HEK293 (cell line): Measurements from ENCODE around the gene TC2N.

Experiments
- CTCF ChIA-PET: fragments of 350-600 bp; formaldehyde crosslinking; extraction: SDS; loops from one replicate; lab custom pipeline; 2021; ENCODE audit warnings: antibody characterized with exemption; lab: Yijun Ruan, JAX
- POLR2A ChIA-PET: fragments of 300-600 bp; formaldehyde crosslinking; extraction: SDS; loops from one replicate; lab custom pipeline; 2020; ENCODE audit warnings: antibody characterized with exemption, inconsistent platforms; lab: Yijun Ruan, JAX
- H3K27ac ChIP-seq: fragments of 200-500 bp; sonication (Bioruptor generic); 2 replicates; pipeline ENCODE4 v1.5.1; 2014; ENCODE audit warnings: low read depth, low read length, control low read depth, inconsistent platforms; ENCODE audit errors: extremely low read depth
- H3K36me3 ChIP-seq, 2 experiments: fragments of 200-500 bp in 1 of 2; sonication (Bioruptor generic) in 1 of 2; 1 replicate in 1 of 2; 2 replicates in 1 of 2; pipeline ENCODE4 v1.5.1; 2014 to 2017; ENCODE audit warnings: inconsistent platforms in 2 of 2, low read length in 2 of 2; ENCODE audit not compliant: control insufficient read depth in 2 of 2, insufficient read depth in 1 of 2
- H3K4me1 ChIP-seq: fragments of 200-500 bp; sonication (Bioruptor generic); 2 replicates; pipeline ENCODE4 v1.5.1; 2014; ENCODE audit warnings: mild to moderate bottlenecking, low read length, inconsistent platforms; ENCODE audit not compliant: control insufficient read depth, insufficient read depth
- H3K4me3 ChIP-seq: 2 replicates; pipeline ENCODE4 v1.5.1; 2011; ENCODE audit warnings: low read depth, mild to moderate bottlenecking, control low read depth, low read length, moderate library complexity
- H3K9me3 ChIP-seq: fragments of 200-500 bp; sonication (Bioruptor generic); 2 replicates; pipeline ENCODE4 v1.5.1; 2014; ENCODE audit warnings: low read depth, low read length, inconsistent platforms; ENCODE audit not compliant: control insufficient read depth, insufficient read depth
- BCL6B ChIP-seq: fragments of 450-650 bp; formaldehyde crosslinking; IDR thresholded peaks from 2 replicates; pipeline ENCODE4 v1.5.1; 2017; ENCODE audit warnings: missing biosample characterization, missing genetic modification characterization
- ZNF155 ChIP-seq: fragments of 450-650 bp; formaldehyde crosslinking; IDR thresholded peaks from 2 replicates; pipeline ENCODE4 v1.5.1; 2016; ENCODE audit warnings: missing biosample characterization, missing genetic modification characterization
- ZNF239 ChIP-seq: fragments of 450-650 bp; formaldehyde crosslinking; IDR thresholded peaks from 2 replicates; pipeline ENCODE4 v1.5.1; 2016; ENCODE audit warnings: missing biosample characterization, missing genetic modification characterization
- ZNF248 ChIP-seq: fragments of 450-650 bp; formaldehyde crosslinking; IDR thresholded peaks from 2 replicates; pipeline ENCODE4 v1.5.1; 2017; ENCODE audit warnings: missing biosample characterization, missing genetic modification characterization
- ZNF292 ChIP-seq: fragments of 450-650 bp; formaldehyde crosslinking; IDR thresholded peaks from 2 replicates; pipeline ENCODE4 v1.5.1; 2016; ENCODE audit warnings: low read depth, missing biosample characterization, missing genetic modification characterization, borderline replicate concordance
- ZNF350 ChIP-seq: fragments of 450-650 bp; formaldehyde crosslinking; IDR thresholded peaks from 2 replicates; pipeline ENCODE4 v1.5.0; 2017; ENCODE audit warnings: missing biosample characterization, mild to moderate bottlenecking, missing genetic modification characterization
- ZNF37A ChIP-seq: fragments of 450-650 bp; IDR thresholded peaks from 2 replicates; pipeline ENCODE4 v1.5.1; 2018; ENCODE audit warnings: missing biosample characterization, missing genetic modification characterization
- ZNF529 ChIP-seq: fragments of 450-650 bp; formaldehyde crosslinking; IDR thresholded peaks from 2 replicates; pipeline ENCODE4 v1.5.1; 2017; ENCODE audit warnings: missing genetic modification characterization, missing biosample characterization; ENCODE audit not compliant: insufficient replicate concordance
- ZNF621 ChIP-seq: fragments of 450-650 bp; formaldehyde crosslinking; IDR thresholded peaks from 2 replicates; pipeline ENCODE4 v1.5.1; 2017; ENCODE audit warnings: missing biosample characterization, missing genetic modification characterization
- ZNF654 ChIP-seq: fragments of 450-650 bp; formaldehyde crosslinking; IDR thresholded peaks from 2 replicates; pipeline ENCODE4 v1.5.1; 2016; ENCODE audit warnings: low read depth, missing biosample characterization, missing genetic modification characterization
- ZNF701 ChIP-seq: fragments of 450-650 bp; formaldehyde crosslinking; IDR thresholded peaks from 2 replicates; pipeline ENCODE4 v1.5.1; 2016; ENCODE audit warnings: missing biosample characterization, missing genetic modification characterization
- ZNF704 ChIP-seq: fragments of 450-650 bp; formaldehyde crosslinking; IDR thresholded peaks from 2 replicates; pipeline ENCODE4 v1.5.1; 2016; ENCODE audit warnings: missing biosample characterization, missing genetic modification characterization
- TF ChIP-seq, protein P1 (sequence below): fragments of 450-650 bp; formaldehyde crosslinking; IDR thresholded peaks from 2 replicates; pipeline ENCODE4 v1.5.1; 2016; ENCODE audit warnings: missing biosample characterization, missing genetic modification characterization
- TF ChIP-seq, protein P2 (sequence below): fragments of 450-650 bp; formaldehyde crosslinking; IDR thresholded peaks from 2 replicates; pipeline ENCODE4 v1.5.1; 2016; ENCODE audit warnings: missing biosample characterization, missing genetic modification characterization
- TF ChIP-seq, protein P3 (sequence below): fragments of 450-650 bp; formaldehyde crosslinking; optimal IDR thresholded peaks from 2 replicates; pipeline ENCODE3; 2016; ENCODE audit warnings: missing biosample characterization, mild to moderate bottlenecking, missing genetic modification characterization
- TF ChIP-seq, protein P4 (sequence below): fragments of 450-650 bp; formaldehyde crosslinking; IDR thresholded peaks from 2 replicates; pipeline ENCODE4 v1.5.1; 2016; ENCODE audit warnings: missing biosample characterization, missing genetic modification characterization, low read depth
- TF ChIP-seq, protein P5 (sequence below): fragments of 450-650 bp; formaldehyde crosslinking; IDR thresholded peaks from 2 replicates; pipeline ENCODE4 v1.5.1; 2016; ENCODE audit warnings: missing biosample characterization, missing genetic modification characterization

Gene TC2N

GRCh38 chr14:91857614-91858013 lies 9.7 kb downstream of the TC2N start:
- ChIA-PET POLR2A (interaction anchor here (0.6 kb wide), 1 partner anchor 349 kb away, joined by 4 read pairs; no protein-coding TSS in a partner anchor), CTCF (no interaction called here)
- no peak overlapping the region for H3K4me3 ChIP-seq
- H3K27ac ChIP-seq, result no peak overlapping the region
- H3K36me3 ChIP-seq, result no peaks in the 10 kb centered on the region
- H3K9me3 ChIP-seq, result no peaks in the 10 kb centered on the region
- TF ChIP-seq ZNF155, result no peak
- TF ChIP-seq, protein P1, sequence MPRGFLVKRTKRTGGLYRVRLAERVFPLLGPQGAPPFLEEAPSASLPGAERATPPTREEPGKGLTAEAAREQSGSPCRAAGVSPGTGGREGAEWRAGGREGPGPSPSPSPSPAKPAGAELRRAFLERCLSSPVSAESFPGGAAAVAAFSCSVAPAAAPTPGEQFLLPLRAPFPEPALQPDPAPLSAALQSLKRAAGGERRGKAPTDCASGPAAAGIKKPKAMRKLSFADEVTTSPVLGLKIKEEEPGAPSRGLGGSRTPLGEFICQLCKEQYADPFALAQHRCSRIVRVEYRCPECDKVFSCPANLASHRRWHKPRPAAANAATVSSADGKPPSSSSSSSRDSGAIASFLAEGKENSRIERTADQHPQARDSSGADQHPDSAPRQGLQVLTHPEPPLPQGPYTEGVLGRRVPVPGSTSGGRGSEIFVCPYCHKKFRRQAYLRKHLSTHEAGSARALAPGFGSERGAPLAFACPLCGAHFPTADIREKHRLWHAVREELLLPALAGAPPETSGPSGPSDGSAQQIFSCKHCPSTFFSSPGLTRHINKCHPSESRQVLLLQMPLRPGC, result no peak
- no peak for TF ChIP-seq ZNF704 (tag by site-specific recombination)
- no peak for TF ChIP-seq BCL6B (tag by site-specific recombination)
- no peak for TF ChIP-seq ZNF239 (tag by site-specific recombination)
- TF ChIP-seq, protein P2, sequence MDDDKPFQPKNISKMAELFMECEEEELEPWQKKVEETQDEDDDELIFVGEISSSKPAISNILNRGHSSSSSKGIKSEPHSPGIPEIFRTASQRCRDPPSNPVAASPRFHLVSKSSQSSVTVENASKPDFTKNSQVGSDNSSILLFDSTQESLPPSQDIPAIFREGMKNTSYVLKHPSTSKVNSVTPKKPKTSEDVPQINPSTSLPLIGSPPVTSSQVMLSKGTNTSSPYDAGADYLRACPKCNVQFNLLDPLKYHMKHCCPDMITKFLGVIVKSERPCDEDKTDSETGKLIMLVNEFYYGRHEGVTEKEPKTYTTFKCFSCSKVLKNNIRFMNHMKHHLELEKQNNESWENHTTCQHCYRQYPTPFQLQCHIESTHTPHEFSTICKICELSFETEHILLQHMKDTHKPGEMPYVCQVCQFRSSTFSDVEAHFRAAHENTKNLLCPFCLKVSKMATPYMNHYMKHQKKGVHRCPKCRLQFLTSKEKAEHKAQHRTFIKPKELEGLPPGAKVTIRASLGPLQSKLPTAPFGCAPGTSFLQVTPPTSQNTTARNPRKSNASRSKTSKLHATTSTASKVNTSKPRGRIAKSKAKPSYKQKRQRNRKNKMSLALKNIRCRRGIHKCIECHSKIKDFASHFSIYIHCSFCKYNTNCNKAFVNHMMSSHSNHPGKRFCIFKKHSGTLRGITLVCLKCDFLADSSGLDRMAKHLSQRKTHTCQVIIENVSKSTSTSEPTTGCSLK, result no peak
- TF ChIP-seq ZNF654 (tag by site-specific recombination), result no peak
- TF ChIP-seq ZNF292, result no peak
- no peak for TF ChIP-seq ZNF701
- no peak for TF ChIP-seq ZNF621 (tag by site-specific recombination)
- no peak for TF ChIP-seq ZNF248
- TF ChIP-seq, protein P3, sequence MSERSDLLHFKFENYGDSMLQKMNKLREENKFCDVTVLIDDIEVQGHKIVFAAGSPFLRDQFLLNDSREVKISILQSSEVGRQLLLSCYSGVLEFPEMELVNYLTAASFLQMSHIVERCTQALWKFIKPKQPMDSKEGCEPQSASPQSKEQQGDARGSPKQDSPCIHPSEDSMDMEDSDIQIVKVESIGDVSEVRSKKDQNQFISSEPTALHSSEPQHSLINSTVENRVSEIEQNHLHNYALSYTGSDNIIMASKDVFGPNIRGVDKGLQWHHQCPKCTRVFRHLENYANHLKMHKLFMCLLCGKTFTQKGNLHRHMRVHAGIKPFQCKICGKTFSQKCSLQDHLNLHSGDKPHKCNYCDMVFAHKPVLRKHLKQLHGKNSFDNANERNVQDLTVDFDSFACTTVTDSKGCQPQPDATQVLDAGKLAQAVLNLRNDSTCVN, result no peak
- TF ChIP-seq ZNF529 (tag by site-specific recombination), result no peak
- TF ChIP-seq, protein P4, sequence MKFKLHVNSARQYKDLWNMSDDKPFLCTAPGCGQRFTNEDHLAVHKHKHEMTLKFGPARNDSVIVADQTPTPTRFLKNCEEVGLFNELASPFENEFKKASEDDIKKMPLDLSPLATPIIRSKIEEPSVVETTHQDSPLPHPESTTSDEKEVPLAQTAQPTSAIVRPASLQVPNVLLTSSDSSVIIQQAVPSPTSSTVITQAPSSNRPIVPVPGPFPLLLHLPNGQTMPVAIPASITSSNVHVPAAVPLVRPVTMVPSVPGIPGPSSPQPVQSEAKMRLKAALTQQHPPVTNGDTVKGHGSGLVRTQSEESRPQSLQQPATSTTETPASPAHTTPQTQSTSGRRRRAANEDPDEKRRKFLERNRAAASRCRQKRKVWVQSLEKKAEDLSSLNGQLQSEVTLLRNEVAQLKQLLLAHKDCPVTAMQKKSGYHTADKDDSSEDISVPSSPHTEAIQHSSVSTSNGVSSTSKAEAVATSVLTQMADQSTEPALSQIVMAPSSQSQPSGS (tag by site-specific recombination), result no peak
- TF ChIP-seq, protein P5, sequence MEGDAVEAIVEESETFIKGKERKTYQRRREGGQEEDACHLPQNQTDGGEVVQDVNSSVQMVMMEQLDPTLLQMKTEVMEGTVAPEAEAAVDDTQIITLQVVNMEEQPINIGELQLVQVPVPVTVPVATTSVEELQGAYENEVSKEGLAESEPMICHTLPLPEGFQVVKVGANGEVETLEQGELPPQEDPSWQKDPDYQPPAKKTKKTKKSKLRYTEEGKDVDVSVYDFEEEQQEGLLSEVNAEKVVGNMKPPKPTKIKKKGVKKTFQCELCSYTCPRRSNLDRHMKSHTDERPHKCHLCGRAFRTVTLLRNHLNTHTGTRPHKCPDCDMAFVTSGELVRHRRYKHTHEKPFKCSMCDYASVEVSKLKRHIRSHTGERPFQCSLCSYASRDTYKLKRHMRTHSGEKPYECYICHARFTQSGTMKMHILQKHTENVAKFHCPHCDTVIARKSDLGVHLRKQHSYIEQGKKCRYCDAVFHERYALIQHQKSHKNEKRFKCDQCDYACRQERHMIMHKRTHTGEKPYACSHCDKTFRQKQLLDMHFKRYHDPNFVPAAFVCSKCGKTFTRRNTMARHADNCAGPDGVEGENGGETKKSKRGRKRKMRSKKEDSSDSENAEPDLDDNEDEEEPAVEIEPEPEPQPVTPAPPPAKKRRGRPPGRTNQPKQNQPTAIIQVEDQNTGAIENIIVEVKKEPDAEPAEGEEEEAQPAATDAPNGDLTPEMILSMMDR (tag by site-specific recombination), result no peak
- TF ChIP-seq ZNF350 (tag by site-specific recombination), result no peak
- TF ChIP-seq ZNF37A, result no peak
- TF ChIP-seq, all 188 proteins: peak for 0
- peaks cover 8% of the 10 kb centered on the region; the same call in 1 of the 2 replicates for H3K4me1 ChIP-seq
